Mesenteric fat pad (tissue), 1 donor: Measurements from ENCODE around the gene BMAL2. TPM values are rescaled to one million over a fixed set of nuclear protein-coding genes. Genes with fewer than 3 reads are reported as not detected.

Experiments used
- DNase-seq: peaks from one replicate; pipeline ENCODE4 v3.0.0-alpha.2; 2020; ENCODE audit warnings: low spot score
- total RNA-seq: library from RNA; stranded (reverse); fragmentation: NEBNext Ultra II Directional; extraction: Animal tissue kit (Norgen Biotek cat#: 25700); gene quantifications from one replicate; pipeline ENCODE4 v1.2.1, GENCODE V29; 2021
- donor health status: DM: yes; HTN: yes; CAD: no.

Gene BMAL2
- total RNA-seq, 1 donor from 2014 or later = 3.2 TPM

DNA sequence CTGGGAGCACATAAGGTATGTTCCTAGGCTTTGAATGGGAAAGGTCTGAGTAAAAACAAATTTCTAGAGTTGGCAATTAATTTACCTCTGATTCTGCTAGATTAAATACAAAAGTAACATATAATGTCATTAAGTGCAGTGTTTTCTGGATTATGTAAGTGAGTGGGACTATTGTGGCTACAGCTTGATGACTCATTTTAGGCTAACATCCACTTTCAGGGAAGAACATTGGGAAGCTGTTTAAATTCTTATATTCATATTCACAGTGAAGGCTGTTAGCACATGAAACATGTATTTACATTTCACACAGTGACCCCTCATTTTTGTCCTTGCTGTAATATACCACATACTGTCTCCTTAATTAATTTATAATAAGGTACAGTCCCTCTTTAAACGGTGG lies 13.2 kb upstream of the BMAL2 start:
- no peak for DNase-seq

DNA sequence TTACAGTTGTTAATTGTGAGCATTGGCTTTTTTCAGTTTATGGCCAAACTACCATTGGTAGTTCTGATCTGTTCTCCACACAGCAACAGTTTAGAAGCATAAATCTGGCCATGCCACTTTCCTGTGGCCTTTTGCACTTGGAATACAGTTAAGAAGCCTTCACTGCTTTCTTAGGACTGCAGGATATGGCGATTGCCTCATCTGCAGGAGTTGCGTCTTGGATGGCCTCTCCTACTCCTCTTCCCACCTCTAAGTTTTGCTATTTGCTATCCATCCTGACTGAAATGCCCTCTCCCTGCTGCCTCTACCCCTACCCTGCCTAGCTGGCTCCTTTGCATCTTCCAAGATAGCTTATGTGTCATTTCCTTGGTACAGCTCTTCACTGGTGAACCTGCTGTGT lies 12.8 kb upstream of the BMAL2 start:
- DNase-seq = no peak

GRCh38 chr12:27324530-27324929 lies 8.1 kb upstream of the BMAL2 start:
- DNase-seq = no peak

DNA sequence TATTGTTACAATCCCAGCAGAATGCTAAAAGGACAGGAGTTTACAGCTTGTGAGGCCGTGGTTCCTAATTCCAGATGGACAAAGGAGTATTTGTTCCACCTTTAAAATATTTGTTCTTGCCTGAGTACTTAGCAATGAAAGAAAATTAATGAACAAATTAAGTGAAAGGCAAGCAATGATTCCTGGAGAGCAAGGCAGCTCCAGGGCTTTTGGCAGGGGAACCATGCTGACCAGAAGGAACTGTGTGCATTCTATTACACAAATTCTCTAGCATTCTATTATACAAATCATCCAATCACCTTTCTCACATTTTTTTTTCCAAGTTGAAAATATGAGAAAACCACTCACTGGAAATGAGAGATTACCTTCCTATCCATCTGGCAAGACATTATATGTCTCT lies 1.8 kb upstream of the BMAL2 start:
- no peak for DNase-seq

DNA sequence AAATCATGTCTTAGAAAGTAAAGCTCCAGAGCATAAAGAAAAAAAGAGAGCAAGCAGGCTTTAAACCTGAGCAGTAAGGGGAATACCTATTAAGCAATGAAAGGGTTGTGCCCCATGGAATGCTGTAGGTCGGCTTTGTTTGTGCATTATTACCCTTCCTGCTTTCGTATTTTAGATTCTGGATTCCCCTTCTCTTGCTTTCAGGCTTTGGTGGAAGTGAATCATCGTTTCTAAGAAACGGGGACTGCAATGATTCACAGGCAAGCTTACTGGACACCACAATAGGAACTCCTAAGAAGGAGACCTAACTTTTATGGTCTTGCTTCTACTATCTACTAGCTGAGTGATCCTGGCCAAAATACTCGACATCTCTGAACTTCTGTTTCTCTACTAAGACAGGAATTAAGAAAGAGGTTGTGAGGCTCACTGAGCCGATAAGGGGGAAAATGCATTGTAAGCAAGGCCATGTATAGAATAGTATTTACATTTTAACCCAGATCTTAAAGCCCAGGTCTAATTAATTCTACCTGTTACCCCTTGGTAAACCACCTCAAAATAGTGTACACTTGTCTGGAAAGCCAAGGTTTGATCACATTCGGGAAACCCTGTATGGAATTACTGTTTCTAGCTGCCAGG lies 1.2 kb upstream of the BMAL2 start:
- no peak for DNase-seq

DNA sequence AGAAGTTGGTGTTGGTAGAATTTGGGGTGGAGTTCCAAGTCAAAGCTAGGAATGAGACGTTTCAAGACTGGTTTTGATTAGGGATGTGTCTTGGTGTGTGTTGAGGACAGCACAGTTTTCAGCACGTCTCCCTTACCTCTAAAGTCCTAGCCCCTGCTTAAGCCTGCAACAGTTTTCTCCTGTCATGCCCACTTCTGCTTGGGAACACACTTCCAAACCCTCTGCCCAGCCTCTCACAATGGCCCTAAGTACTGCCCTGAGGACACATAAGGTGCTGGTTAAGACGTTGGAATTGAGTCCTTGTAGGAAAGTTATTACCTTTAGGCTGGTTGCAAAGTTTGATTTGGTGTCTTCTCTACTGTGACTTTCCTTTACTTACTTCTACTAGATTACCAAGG lies 710 bp upstream of the BMAL2 start:
- no peak for DNase-seq

DNA sequence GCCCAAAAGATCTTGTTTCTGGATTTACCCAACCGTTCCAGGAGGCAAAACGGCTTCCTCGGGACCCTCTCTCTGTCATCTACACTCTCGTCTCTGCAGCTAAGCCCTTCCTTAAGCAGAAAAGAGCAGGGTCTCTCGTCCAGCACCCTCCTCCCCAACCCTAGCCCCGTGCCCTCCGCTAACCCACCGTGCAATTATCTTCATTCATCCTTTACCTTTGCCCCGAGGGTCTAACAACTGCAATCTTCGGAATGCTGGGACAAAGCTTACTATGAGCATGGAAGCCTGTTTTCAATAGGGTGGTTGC lies 276 bp upstream of the BMAL2 start:
- no peak for DNase-seq

DNA sequence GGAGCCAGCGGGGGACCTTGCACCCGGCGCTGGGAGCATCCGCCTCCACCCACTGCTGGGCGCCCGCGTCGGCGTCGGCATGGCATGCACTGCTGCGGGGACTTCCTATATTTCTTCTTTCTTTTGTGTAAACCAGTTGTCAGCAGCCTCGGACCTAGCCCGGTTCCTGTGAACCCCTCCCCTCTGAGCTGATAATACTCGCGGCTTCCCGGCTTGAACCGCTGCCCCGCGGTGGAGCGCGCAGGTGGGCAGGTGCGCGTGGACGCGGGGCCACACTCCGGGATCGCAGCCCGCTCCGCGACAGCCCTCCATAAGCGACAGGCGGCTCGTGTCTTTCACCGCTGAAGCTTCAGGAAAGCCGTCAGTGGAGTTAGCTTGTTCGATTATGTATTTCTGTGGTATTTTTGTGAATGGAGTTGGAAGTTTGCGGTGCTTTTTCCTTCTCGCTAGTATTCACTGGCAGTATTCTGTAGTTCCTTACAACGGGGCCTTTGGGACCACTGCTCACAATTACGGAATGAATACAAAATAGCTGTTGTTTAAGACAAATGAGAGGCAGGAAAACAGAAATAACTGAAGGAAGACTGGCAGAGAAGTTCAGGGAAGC lies 870 bp downstream of the BMAL2 start:
- no peak for DNase-seq

GRCh38 chr12:27334042-27334720 lies 1.5 kb downstream of the BMAL2 start:
- no peak for DNase-seq

GRCh38 chr12:27334721-27335082 lies 2.1 kb downstream of the BMAL2 start:
- no peak for DNase-seq

DNA sequence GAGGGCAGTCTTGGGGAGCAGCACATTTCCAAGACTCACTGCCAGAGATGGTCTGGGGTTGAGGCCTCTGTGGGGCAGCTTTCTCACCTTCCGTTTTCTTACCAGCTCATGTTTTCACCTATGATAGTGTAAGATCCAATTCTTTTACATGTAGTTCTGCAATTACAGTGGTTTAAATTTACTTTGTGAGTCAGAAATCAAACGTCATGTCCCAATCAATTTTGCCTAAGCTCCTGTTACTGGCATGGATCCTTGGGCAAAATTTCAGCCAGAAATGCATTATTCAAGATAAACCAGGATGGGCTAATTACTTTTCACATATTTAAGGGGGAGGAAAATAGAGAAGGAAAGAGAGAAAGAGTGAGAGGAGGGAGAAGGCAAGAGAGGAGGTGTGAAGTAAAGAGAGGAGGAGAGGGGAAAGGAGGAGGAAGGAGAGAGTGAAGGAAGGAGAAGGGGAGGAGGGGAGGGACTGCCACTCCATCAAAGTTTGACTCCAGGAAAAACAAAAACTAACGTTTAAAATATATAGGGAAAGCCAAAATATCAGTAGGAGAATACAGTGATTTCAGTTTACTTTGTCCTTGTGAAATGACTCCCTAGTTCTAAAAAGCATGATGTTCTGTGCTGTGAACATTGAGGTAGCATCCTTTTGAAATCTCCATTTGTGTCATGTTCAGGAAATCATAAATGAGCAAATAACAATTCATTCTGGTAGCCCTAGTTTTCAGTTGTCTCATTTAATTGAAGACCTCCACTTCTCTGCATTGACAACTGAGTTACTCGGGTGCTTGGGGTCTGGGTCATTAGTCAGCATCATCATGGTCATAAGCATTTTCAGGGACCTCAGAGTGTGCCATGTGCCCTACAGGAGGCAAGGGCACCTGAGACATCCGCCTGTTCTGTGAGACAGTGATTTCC lies 3.0 kb downstream of the BMAL2 start:
- DNase-seq = no peak

GRCh38 chr12:27336282-27336653 lies 3.6 kb downstream of the BMAL2 start:
- DNase-seq = no peak

GRCh38 chr12:27337376-27337775 lies 4.7 kb downstream of the BMAL2 start:
- DNase-seq = no peak

DNA sequence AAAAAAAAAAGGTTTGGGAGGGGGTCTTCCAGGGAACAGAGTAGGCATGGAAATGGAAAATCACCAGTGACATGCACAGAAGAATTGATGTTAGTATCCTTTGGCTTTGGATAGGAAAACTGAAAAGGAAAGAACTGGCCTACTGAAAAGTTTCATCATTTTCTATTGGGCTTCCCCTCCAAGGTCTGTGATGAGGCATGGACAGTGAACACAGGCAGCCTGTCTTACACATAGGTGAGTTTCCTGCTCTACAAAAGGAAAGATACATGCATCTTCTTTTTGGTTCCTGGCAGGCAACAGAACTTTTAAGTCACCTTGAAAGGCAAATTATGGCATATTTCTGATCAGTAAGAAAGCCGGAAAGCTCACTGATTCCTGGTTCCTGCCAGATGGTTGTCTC lies 5.8 kb downstream of the BMAL2 start:
- no peak for DNase-seq

- no peak for DNase-seq
These were observed 8.3 kb downstream of the BMAL2 start for GRCh38 chr12:27340971-27341370.

GRCh38 chr12:27342536-27342935 lies 9.9 kb downstream of the BMAL2 start:
- no peak for DNase-seq

DNA sequence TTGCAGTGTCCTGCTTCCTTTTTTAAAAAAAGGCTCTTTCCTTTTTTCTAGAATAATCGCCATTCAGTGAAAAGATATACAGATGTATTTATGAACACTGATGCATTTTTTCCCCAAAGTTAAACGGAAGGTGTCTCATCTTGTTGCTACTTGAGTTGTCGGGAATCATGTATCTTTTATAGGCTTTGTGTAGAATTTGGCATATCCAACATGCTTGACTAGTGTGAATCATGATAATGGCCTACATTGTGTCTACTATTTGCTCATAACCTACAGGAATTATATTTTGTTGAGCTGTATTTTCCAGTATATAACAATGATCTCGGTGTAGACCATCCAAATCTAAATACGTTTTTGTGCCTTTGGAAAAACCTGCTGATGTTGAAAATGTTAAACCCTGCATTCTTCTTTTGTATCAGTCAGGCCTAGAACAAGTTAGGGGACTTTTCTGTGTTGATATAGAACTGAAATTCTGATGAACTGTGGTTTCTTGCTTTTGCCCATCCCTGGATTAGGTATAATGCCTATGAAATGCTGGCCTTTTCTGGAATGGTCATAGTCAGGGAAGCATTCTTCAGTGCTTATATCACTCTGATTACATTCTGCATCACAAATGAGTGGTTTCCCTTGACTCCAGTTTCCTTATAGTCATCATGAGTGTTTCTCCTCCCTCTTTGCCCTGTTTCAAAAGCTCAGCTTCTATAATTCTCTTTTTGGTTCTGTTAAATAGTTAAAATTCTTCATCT lies 10.8 kb downstream of the BMAL2 start:
- no peak for DNase-seq

DNA sequence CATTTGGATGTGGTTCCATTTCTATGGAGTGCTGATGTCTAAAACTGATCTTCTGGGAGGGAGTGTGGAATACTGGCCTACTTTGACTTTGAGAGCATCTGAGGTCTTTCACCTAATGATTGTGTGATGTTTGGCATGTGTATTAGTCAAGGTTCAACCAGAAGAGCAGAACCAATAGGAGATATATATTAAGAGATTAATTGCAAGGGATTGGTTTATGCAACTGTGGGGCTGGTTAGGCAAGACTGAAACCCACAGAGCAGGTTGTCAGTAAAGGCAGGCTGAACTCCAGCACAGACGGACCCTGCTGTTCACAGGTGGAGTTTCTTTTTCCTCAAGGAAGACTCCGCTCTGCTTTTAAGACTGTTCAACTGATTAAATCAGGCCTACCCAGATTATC lies 11.6 kb downstream of the BMAL2 start:
- no peak for DNase-seq

DNA sequence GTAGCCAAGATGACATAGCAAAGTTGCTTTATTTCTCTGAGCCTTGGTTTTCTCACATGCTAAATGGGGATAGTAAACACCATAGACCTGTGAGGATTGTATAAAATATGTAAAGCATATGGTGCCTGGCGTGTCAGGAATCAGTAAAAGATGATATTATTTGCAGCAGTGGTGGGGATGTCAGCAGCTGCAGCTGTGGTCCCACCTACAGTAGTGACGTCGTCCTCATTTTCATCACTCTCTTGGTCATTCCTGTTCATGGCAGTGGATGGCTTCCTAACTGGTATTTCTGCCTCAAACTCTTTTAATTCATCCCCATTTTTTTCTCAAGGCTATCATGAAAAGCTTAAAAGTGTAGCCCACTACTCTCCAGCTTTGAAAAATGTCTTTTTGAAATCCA lies 12.1 kb downstream of the BMAL2 start:
- no peak for DNase-seq

DNA sequence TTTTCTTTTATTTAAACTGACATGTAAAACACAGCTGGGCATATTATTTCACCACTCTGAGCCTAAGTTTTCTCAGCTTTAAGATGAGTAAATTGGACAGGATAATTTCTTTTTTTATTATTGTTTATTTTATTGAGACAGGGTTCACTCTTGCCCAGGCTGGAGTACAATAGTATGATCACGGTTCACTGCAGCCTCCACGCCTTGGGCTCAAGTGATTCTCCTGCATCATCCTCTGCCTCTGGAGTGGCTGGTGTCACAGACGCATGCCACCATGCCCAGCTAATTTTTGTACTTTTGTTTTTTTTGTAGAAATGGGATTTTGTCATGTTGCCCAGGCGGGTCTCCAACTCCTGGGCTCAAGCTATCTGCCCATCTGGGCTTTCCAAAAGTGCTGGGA lies 12.7 kb downstream of the BMAL2 start:
- DNase-seq = no peak

GRCh38 chr12:27347779-27348178 lies 15.1 kb downstream of the BMAL2 start:
- no peak for DNase-seq

DNA sequence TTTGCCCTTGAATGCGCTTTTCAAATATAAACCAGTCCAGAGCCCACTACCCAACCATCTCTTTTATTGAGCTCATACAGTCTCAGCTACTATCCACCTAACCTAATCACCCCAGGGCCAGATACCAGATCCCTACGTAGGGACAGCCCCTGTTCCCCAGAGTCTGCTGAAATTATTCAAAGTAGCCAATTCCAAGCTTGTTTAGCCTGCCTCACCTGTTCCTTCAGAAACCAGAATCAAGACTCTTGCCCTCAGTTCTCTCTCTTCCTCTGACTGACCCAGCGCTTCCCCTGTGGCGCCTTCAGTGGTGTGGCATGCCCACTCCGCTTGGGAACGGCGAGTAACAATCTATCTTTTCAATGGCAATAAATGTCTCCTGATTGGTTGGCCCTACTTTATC lies 18.8 kb downstream of the BMAL2 start:
- no peak for DNase-seq
